Tibial nerve (tissue), 4 donors: ENCODE results near the gene SUPT3H.

Experiments used
- EP300 ChIP-seq, 2 donors: sonication (generic); formaldehyde crosslinking; IDR thresholded peaks; one replicate each; pipeline ENCODE4 v1.6.1; 2017; ENCODE audit warnings: antibody characterized with exemption in 2 of 2, mild to moderate bottlenecking in 1 of 2
- POLR2A ChIP-seq, 2 donors: fragments of 450-650 bp; IDR thresholded peaks; one replicate each; pipeline ENCODE4 v1.6.1; 2017; ENCODE audit warnings: antibody characterized with exemption in 2 of 2, mild to moderate bottlenecking in 2 of 2, moderate library complexity in 2 of 2
- TF ChIP-seq, protein P1 (sequence below), 5 experiments: fragments of 200-600 bp in 3 of 5; fragments of 450-650 bp in 2 of 5; sonication (generic) in 3 of 5; IDR thresholded peaks; one replicate each; pipeline ENCODE4 v1.5.1; 2016 to 2019; ENCODE audit warnings: antibody characterized with exemption in 5 of 5, mild to moderate bottlenecking in 3 of 5, moderate library complexity in 2 of 5

DNA sequence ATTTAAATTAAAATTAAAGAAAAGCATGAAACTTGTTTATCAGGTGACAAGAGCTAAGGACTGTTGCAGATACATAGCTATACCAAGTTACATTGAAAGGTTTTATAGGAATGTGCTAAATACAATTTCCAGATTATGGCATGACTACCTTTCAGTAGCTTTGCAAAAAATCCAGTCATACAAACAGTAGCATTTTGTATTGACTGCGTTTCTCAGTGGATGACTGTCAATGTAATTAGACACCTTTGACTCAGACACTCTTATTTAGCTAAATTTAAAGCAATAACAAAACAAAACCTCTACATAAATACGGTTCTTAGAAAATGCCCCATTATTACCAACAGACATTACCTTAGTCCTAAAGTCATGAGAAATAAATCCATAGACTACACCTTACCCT, 325.4 kb downstream of the SUPT3H start:
- TF ChIP-seq, protein P1, sequence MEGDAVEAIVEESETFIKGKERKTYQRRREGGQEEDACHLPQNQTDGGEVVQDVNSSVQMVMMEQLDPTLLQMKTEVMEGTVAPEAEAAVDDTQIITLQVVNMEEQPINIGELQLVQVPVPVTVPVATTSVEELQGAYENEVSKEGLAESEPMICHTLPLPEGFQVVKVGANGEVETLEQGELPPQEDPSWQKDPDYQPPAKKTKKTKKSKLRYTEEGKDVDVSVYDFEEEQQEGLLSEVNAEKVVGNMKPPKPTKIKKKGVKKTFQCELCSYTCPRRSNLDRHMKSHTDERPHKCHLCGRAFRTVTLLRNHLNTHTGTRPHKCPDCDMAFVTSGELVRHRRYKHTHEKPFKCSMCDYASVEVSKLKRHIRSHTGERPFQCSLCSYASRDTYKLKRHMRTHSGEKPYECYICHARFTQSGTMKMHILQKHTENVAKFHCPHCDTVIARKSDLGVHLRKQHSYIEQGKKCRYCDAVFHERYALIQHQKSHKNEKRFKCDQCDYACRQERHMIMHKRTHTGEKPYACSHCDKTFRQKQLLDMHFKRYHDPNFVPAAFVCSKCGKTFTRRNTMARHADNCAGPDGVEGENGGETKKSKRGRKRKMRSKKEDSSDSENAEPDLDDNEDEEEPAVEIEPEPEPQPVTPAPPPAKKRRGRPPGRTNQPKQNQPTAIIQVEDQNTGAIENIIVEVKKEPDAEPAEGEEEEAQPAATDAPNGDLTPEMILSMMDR (IDR thresholded peaks at IDR 0.05), result no peak
- no peak for TF ChIP-seq POLR2A (IDR thresholded peaks at IDR 0.05)
- no peak for TF ChIP-seq EP300 (IDR thresholded peaks at IDR 0.05)
